ENCODE results near the gene GSDME. TPM values are rescaled to one million over a fixed set of nuclear protein-coding genes. Genes with fewer than 3 reads are reported as not detected.

GSDME gene
- total and polyA plus RNA-seq, 2 experiments from 2014 or later = 7.1 to 10.0 TPM

- TF ChIP-seq CTCF (IDR thresholded peaks at IDR 0.05; ENCODE audit: low read depth, low read length) = no peak
- DNase-seq (ENCODE audit: low read depth in 1 of 2, low spot score in 1 of 2) = no peak
- Histone ChIP-seq H3K4me1 (ENCODE audit: low read depth) (no peaks in the 10 kb centered on the region), H3K36me3 (no peaks in the 10 kb centered on the region), H3K9me3 (ENCODE audit: low read depth) (no peaks in the 10 kb centered on the region), H3K27ac (no peak overlapping the region), H3K27me3 (no peaks in the 10 kb centered on the region), H3K4me3 (no peak overlapping the region)
These were observed 31.8 kb upstream of the GSDME start for GRCh38 chr7:24788961-24789576.

GRCh38 chr7:24788075-24788474 lies 30.8 kb upstream of the GSDME start:
- DNase-seq (ENCODE audit: low read depth in 1 of 2, low spot score in 1 of 2) = no peak
- Histone ChIP-seq H3K36me3 (no peaks in the 10 kb centered on the region), H3K4me1 (ENCODE audit: low read depth) (no peaks in the 10 kb centered on the region), H3K9me3 (ENCODE audit: low read depth) (no peaks in the 10 kb centered on the region), H3K27me3 (no peaks in the 10 kb centered on the region), H3K27ac (no peak overlapping the region), H3K4me3 (no peak overlapping the region)
- peak; percentile 41 for TF ChIP-seq CTCF (IDR thresholded peaks at IDR 0.05; ENCODE audit: low read depth, low read length)

GRCh38 chr7:24786941-24787340 lies 29.7 kb upstream of the GSDME start:
- Histone ChIP-seq H3K27ac (no peak overlapping the region), H3K9me3 (ENCODE audit: low read depth) (no peaks in the 10 kb centered on the region), H3K4me1 (ENCODE audit: low read depth) (no peaks in the 10 kb centered on the region), H3K4me3 (no peak overlapping the region), H3K27me3 (no peaks in the 10 kb centered on the region), H3K36me3 (no peaks in the 10 kb centered on the region)
- DNase-seq (ENCODE audit: low read depth in 1 of 2, low spot score in 1 of 2) = peak in 1 of 2 donors; percentile 82
- TF ChIP-seq CTCF (IDR thresholded peaks at IDR 0.05; ENCODE audit: low read depth, low read length) = no peak

- peak in 1 of 2 donors; percentile 21 for DNase-seq (ENCODE audit: low read depth in 1 of 2, low spot score in 1 of 2)
- no peaks in the 10 kb centered on the region for H3K27me3 ChIP-seq
- no peak for TF ChIP-seq CTCF (IDR thresholded peaks at IDR 0.05; ENCODE audit: low read depth, low read length)
- no peaks in the 10 kb centered on the region for H3K4me1 ChIP-seq (ENCODE audit: low read depth)
- H3K9me3 ChIP-seq (ENCODE audit: low read depth) = no peaks in the 10 kb centered on the region
- H3K4me3 ChIP-seq = no peak overlapping the region
- no peaks in the 10 kb centered on the region for H3K36me3 ChIP-seq
- no peak overlapping the region for H3K27ac ChIP-seq
These were observed 29.0 kb upstream of the GSDME start for GRCh38 chr7:24786306-24786705.

- no peaks in the 10 kb centered on the region for H3K27me3 ChIP-seq
- H3K36me3 ChIP-seq = no peaks in the 10 kb centered on the region
- no peak overlapping the region for H3K4me3 ChIP-seq
- H3K27ac ChIP-seq = no peak overlapping the region
- no peaks in the 10 kb centered on the region for H3K4me1 ChIP-seq (ENCODE audit: low read depth)
- no peak for TF ChIP-seq CTCF (IDR thresholded peaks at IDR 0.05; ENCODE audit: low read depth, low read length)
- H3K9me3 ChIP-seq (ENCODE audit: low read depth) = no peaks in the 10 kb centered on the region
- DNase-seq (ENCODE audit: low read depth in 1 of 2, low spot score in 1 of 2) = no peak
These were observed 27.0 kb upstream of the GSDME start for GRCh38 chr7:24784277-24784676.

Data from cardiac muscle cell (in vitro differentiated cells and primary cell).